Ovary (tissue), 3 donors: Measurements from ENCODE around the gene CRIM1.

Experiments
- EP300 ChIP-seq: sonication (generic); formaldehyde crosslinking; IDR thresholded peaks from one replicate; pipeline ENCODE4 v1.6.1; 2017; ENCODE audit warnings: antibody characterized with exemption
- POLR2A ChIP-seq: fragments of 450-650 bp; IDR thresholded peaks from one replicate; pipeline ENCODE4 v1.6.1; 2017; ENCODE audit warnings: antibody characterized with exemption, mild to moderate bottlenecking, moderate library complexity
- TF ChIP-seq, protein P1 (sequence below), 3 donors: fragments of 450-650 bp in 2 of 3; fragments of 200-600 bp in 1 of 3; IDR thresholded peaks; one replicate each; pipeline versions ENCODE4 v1.5.1 to v1.8.0; 2016 to 2022; ENCODE audit warnings: antibody characterized with exemption in 3 of 3, mild to moderate bottlenecking in 1 of 3
- donor health status: DM: no; HTN: no; CAD: no.

DNA sequence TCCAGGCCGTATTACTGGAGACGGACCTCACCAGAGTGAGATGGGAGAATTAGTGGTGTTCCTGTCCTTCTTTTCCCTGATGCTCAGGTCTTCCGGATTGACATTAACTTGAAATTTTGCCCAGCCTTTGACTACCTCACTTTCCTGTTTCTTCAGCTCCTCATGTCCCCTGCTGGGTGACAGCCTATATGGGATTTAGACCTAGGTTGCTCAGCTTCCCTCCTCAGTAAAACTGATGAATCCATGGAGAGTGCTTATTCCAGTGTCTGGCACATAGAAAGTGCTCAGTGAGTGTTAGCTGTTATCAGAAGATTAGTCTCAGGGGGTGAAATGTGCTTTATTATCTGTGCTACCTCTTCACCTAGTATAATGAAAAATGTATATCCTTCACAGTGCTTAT lies 30.0 kb downstream of the CRIM1 start:
- TF ChIP-seq, protein P1, sequence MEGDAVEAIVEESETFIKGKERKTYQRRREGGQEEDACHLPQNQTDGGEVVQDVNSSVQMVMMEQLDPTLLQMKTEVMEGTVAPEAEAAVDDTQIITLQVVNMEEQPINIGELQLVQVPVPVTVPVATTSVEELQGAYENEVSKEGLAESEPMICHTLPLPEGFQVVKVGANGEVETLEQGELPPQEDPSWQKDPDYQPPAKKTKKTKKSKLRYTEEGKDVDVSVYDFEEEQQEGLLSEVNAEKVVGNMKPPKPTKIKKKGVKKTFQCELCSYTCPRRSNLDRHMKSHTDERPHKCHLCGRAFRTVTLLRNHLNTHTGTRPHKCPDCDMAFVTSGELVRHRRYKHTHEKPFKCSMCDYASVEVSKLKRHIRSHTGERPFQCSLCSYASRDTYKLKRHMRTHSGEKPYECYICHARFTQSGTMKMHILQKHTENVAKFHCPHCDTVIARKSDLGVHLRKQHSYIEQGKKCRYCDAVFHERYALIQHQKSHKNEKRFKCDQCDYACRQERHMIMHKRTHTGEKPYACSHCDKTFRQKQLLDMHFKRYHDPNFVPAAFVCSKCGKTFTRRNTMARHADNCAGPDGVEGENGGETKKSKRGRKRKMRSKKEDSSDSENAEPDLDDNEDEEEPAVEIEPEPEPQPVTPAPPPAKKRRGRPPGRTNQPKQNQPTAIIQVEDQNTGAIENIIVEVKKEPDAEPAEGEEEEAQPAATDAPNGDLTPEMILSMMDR (IDR thresholded peaks at IDR 0.05) = no peak
- TF ChIP-seq EP300 = no peak
- no peak for TF ChIP-seq POLR2A
